ENCODE measurements around the gene ACP2.

Gene ACP2

DNA sequence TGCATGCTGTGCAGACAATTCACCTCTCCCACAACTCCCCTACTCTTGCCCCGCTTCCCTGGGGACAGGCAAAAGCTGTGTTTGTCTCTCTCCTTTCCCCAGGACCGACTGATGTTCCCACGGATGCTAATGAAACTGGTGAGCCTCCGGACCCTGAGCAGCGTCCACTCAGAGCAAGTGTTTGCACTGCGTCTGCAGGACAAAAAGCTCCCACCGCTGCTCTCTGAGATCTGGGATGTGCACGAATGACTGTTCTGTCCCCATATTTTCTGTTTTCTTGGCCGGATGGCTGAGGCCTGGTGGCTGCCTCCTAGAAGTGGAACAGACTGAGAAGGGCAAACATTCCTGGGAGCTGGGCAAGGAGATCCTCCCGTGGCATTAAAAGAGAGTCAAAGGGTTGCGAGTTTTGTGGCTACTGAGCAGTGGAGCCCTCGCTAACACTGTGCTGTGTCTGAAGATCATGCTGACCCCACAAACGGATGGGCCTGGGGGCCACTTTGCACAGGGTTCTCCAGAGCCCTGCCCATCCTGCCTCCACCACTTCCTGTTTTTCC lies 19.9 kb upstream of the ACP2 start:
- no peak for DNase-seq

DNA sequence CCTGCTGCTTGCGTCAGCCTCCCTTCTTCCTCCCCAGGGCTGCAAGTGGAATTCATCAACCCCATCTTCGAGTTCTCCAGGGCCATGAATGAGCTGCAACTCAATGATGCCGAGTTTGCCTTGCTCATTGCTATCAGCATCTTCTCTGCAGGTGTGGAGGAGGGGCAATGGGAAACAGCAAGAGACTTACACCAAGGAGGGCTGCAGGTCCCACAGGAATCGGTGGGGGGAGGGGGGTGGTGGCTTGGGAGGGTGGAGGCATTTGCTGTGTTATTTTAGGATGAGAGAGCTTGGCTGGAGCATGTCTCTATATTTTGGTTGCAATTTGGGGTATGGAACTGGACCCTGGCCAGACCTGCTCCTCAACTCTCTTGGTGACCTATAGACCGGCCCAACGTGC lies 19.3 kb upstream of the ACP2 start:
- no peak for DNase-seq

DNA sequence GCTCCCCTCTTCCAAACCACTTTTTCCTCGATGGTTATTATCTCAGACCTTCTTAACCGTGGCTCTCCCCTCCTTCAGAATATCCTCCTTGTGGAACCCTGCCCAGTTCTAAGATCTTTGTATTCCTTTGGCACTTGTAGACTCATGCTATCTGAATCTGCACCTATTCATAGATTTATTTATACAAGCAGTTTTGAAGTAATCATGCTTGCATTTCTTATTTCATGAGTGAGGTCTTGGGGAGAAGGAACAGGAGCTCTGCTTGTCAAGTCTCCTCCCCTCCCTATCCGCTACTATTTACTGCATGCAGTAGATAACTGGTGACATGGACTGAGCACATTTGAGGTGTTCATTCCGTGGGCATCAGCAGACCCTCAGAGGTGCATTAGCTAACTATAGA lies 15.9 kb upstream of the ACP2 start:
- DNase-seq: no peak

DNA sequence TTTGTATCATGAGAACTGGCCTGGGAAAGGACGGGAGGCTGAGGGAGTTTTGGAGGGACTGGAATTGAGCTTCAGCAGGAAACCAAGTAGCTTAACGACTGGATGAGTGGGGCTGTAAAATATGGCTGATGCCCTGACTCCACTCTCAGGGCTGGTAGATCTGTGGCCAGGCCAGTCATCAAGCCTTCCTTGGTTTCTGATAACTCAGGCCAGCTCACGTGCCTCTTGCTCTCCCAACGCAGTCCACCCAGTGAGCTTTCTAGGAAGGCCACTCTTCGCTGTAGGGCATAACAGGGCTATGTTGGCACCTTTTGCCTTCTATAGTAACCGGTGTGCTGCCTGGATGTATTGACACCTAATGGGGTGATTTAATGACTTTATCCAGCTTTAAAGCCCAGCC lies 15.5 kb upstream of the ACP2 start:
- DNase-seq: no peak

DNA sequence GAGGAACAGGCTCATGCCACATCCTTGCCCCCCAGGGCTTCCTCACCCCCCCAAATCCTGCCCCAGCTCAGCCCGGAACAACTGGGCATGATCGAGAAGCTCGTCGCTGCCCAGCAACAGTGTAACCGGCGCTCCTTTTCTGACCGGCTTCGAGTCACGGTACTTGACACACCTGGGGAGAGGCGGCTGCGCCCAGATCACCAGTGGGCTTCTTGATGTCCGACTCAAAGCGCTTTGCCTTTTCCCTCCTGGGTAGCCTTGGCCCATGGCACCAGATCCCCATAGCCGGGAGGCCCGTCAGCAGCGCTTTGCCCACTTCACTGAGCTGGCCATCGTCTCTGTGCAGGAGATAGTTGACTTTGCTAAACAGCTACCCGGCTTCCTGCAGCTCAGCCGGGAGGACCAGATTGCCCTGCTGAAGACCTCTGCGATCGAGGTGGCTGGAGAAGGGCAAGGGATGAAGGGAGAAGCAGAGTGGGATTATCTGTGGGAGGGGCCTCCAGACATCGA lies 12.7 kb upstream of the ACP2 start:
- no peak for DNase-seq

DNA sequence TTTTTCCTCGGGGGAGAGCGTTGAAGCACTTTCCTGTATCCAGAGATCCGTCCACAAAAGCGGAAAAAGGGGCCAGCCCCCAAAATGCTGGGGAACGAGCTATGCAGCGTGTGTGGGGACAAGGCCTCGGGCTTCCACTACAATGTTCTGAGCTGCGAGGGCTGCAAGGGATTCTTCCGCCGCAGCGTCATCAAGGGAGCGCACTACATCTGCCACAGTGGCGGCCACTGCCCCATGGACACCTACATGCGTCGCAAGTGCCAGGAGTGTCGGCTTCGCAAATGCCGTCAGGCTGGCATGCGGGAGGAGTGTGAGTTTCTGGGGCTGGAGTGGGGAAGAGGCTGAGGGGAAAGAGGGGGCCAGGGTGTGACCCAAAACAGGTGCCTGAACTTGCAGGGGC lies 11.8 kb upstream of the ACP2 start:
- DNase-seq: no peak

DNA sequence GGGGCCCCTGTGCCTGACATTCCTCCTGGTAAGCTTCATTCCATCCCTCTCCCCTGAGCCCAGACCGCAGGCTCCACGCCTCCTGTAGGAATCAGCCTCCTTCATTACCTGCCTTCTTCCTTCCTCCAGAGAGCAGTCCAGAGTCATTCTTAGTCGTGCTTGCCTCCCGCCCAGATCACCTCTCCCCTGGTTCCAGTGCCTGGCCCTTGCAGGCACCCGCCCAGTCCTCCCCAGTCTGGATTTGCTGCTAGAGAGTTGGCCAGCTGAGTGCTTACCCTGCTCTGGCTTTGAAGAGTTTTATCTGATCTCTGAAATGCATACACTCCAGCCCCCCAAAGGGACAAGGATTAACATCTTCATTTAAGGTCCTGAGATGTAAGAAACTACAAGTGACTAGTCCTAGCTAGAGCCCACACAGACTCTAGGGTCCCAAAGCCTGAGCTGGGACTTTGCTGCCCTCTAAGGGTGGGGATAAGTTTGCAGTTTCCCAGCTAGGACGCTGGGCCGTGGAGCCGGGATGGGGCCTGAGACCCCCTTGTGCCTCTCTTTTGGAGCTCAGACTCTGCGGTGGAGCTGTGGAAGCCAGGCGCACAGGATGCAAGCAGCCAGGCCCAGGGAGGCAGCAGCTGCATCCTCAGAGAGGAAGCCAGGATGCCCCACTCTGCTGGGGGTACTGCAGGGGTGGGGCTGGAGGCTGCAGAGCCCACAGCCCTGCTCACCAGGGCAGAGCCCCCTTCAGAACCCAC lies 10.8 kb upstream of the ACP2 start:
- peak; percentile 71 for DNase-seq

DNA sequence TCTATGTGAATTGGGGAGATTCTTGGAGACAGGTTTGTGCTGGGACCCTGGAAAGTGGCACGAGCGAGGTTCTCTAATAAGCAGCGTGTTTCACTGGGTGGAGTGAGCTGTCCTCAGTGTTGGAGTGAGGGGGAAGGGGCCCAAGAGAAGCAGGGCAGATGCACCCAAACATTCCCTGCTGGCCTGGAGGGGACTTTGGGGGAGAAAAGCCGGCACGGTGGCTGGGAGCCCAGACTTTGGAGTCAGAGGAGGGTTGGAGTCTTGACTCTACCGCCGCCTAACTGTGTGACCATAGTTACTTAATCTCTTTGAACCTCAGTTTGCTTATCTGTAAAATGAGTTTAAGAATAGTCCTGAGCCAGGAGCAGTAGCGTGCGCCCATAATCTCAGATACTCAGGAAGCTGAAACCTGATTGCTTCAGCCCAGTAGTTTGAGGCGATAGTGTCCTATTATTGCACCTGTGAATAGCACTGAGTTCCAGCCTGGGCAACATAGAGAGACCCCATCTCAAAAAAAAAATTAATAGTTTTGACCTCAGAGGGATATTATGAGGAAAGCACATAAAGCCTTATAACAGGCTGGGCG lies 9.8 kb upstream of the ACP2 start:
- DNase-seq: no peak

DNA sequence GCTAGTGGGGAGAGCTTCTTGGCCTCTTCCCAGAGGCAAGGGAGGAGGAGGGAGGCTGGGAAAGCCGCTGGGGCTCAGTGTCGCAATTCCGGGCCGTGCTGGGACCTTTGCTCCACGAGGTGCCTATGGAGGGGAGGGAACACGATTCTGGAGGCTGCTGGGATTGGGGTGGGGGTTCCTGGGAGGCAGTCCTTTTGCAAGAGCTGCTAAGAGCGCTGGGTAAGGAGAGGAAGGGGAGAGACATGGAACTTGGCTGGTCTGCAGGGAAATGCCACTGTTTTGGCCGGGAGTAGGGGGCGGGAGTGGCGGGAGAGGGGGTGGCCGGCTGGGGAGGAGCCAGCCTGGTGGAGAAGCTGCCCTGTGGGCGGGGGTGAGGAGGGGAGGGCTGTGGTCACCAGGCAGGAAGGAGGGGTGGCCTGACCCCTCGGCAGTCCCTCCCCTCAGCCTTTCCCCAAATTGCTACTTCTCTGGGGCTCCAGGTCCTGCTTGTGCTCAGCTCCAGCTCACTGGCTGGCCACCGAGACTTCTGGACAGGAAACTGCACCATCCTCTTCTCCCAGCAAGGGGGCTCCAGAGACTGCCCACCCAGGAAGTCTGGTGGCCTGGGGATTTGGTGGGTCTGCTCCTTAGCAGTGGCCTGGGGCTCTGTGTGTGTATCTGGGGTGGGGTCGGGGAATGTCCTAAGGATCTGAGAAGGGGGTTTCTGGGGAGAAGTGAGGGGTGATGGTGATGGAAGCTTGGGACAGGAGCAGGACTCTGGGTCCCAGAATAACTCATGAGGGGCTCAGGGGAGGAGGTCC lies 9.1 kb upstream of the ACP2 start, which contains the start of gene NR1H3:
TSS of gene NR1H3 (plus strand) at position 480 of the 800 bp plus-strand sequence. CDS start 1,221 bp downstream, outside the sequence.
- peak; percentile 84 for DNase-seq

DNA sequence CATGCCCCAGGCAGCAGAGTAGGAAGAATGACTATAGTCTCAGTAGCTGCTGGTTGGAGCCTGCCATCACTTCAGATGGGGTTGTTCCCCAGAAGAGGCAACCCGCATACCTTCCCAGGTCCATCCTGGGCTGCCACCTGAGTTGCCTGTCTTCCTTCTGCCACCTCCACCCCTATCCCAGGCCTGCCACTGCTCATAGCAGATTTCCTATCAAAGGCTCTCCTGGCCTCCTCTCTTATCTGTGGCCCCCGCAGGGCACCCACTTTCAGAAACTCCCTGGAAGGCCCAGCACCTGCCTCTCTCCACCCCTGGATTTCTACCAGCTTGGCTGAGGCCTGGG lies 8.5 kb upstream of the ACP2 start:
- DNase-seq: no peak

DNA sequence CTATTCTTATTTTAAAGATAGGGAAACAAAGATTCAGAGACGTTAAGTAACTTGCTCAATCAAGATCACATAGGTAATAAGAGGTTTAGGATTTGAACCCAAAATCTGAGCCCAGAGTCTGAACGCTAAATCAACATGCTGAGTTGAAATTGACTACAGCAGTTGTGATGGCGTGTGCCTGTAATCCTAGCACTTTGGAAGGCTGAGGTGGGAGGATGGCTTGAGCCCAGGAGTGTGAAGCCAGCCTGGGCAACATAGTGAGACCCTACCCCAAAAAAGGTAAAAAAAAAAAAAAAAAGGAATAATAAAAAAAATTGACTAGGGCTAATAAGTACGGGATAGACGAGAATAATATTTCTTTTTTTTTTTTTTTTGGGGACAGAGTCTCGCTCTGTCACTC lies 7.8 kb upstream of the ACP2 start:
- no peak for DNase-seq

DNA sequence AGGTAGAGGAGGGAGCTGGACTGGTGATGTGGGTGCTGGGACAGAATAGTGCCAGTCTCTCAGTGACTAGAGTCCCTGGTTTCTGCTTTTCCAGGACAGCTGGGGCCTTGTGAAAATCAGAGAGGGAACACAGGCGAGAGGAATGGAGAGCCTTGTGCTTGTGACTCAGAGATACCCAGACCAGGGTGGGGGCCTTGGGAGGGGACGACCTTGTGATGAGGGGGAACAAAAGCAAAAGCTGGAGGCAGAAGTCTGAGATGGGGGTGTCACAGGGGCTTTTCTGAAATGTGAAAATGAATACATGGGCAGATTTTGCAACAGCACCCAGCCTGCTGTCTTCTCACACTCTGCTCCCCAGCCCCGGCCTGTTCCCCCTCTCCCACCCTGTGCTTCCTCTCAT lies 5.8 kb upstream of the ACP2 start:
- DNase-seq: no peak

DNA sequence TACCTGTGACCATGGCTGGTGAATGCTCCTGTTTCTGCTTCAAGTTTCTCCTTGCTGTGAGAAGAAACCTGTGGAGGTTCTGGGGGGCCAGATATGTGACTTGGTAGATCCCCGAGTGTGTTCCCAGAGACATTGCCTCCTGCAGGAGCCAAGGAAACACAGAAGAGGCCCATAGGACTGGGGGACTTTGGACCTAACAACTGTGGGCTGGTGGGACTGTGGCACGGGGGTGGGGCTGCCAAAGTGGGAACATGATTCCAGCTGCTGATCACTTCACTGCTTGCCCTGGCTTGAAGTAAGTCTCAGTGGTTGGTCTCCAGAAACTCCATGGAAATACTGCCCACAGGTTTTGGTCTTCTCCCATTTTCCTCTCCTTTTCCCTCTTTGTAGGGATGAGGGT lies 5.0 kb upstream of the ACP2 start:
- DNase-seq: no peak

DNA sequence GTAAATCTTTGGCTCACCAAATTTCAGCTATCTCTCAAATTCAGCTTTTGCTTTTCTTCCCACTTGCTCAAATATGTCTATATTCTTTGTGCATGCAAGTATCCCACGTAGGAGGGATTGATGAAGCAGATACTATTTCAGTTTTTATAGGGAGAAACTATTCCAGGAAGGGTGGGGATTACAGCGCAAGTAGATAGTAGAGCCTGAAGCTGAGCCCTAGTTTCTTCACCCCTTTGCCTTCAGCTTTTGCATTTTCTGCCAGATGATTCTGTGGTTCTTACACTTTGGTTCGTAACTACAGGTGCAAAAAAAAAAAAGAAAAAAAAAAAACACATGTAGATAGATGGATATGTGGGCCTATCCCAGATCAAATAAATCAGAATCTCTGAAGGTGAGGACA lies 3.1 kb upstream of the ACP2 start:
- no peak for DNase-seq

DNA sequence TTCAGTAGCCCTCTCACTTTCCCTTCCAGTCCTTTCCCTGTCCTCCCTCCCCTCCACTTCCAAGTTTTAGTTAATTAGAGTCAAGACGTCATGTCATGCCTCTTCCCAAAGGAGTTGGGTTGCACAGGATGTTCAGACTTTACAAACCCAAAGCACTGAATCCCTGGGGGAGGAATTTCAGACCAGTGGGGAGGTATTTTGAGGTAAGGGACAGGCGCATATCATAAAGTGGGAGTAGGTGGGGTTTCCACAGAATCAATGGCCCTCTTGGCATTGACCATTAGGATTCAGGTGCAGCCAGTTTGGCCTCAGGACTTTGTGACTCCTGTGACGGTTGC lies 733 bp upstream of the ACP2 start:
- no peak for DNase-seq

DNA sequence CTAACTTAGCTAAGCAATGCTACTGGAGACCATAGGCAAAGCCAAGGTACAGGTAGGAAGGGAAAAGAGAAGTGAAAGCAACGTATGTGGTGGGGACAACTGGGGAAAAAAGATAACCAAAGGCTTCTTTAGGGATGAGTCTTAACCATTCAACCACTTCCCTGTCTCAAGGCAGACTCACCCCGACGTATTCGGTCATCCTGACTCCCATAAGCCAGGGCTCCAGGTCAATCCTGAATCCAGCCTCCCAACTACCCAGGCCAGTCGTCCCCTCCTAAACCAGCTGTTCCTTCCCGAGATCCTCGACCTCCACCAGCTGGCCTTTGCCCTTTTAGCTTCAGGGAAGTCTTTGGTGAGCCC lies 330 bp downstream of the ACP2 start:
- peak; percentile 81 for DNase-seq

DNA sequence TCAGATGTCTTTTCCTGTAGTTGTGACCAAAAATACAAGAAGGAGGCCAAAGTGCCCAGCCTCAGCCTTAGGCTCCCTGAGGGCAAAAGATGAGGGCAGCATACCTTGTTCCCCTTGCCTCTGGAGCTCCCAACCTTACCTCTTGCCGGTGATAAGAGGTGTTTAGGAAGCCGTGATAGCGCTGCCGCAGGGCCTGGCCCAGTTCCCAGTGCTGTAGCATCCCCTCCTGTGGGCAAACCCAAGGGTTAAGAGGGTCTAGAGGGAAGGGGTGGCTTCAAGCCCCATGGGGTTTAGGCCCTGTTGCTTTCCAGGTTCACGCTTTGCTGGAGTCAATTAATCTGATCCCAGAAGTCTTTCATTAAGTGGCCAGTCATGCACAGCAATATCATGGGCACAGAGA lies 1.1 kb downstream of the ACP2 start:
- DNase-seq: no peak

DNA sequence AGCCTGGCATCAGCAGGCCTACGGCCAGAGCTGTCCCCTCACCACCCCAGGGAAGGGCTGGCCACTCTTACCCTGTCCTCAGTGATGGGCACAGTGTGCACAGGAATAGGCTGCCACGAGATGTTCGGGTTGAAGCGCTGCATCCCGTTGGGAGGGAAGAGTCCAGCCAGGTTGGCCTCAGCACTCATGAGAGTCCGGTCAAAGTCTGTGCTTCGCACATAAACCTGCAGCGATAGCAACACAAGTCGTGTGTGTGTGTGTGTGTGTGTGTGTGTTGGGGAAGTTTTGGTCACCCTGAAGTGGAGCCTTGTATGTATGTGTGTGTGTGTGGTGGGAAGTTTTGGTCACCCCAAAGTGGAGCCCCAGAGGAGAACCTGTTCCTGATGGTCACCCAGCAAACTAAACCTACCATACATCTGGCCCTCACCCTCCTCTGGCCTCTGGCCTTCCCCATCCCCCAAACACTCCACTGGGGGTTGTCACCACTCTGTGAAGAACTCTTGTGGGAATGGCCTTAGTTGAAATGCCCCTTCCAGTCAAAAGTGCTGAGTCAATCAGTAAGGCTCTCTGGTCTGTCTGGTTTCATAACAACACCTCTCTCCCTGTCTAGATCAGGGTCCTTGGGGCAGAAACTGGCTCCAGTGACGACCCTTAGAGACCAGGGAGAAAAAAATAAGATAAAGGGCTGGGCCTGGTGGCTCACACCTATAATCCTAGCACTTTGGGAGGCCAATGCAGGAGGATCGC lies 2.8 kb downstream of the ACP2 start:
- no peak for DNase-seq

DNA sequence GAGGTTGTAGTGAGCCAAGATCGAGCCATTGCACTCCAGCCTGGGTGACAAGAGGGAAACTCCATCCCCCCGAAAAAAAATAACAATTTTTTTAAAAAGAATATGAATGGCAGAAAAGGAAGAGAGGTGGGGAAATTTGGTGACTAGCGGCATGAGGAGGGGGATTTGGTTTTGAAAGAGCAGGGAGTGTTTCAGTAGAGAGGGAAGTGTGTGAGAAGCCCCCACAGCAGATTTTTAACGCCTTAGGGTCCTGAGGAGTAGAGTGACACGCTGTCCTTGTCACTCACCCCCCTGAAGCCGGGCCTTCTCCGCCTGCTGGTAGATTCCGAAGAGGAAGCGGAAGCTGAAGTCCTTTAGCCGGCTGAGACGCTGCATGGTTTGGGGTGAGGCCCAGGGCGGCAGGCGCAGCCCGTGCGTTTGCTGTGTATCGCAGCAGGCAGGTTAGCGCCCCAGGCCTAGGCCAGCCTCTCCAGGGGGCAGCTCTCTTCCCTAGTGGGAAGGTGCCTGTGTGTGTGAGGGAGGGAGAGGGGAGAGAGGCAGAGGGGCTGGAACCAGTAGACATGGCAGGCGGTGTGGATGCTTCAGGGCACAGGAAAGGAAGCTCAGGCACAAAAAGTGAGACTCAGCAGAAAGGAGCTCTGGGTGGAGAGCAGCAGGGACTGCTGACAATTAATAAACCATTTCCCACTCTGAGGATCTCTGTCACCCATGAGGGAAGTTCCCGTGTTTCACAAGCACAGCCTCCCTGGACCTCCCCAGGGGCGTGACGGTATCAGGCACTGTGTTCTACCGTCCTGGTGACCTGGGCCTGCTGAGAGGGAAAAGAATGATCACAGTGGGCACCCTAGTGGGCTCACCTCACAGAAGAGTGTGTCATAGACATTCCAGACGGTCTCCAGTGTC lies 3.9 kb downstream of the ACP2 start:
- no peak for DNase-seq

DNA sequence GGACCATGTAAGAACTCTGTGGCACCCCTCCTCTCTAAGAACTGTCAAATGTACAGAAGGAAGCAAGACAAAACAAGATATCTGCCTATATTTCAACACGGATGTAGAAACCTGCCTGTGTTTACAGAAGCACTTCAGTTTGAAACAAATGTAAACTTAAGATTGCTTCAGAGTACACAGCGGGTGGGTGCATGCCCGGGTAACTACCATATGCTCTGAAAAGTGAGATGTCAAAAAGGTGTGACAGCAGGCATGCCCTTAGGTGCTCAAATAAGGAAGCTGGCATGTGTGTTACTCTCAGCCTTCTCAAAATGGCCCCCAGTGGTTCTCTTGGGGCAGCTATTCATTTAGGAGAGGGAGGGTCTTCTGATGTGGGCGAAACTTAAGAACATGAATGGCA lies 5.2 kb downstream of the ACP2 start:
- no peak for DNase-seq

DNA sequence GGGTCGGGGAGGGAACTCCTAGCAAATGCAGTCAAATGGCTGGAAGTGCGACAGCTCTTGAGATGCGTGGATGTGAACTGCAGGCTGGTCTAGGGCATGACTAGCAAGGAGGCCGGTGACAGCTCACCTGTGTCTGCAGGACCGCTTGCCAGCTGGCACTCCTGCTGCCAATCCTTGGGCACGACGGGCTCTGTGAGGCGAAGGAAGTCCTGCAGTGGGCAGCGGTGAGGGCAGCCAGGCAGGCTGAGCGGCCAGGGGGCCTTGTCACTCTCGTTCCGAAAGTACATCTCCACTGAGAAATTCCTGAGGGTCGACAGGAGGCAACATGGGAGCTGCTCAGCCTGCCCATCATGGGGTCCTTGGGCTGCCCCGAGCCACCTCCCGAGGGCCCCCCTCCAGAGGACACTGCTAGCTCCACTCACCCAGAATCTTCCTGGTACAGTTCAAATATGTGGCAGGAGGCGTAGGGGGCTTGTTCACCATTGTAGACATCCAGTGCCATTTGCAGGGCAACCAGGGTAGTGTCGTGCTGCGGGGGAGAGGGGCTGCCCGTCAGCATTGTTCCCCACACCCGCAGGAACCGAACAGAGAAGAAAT lies 5.9 kb downstream of the ACP2 start:
- DNase-seq: no peak

DNA sequence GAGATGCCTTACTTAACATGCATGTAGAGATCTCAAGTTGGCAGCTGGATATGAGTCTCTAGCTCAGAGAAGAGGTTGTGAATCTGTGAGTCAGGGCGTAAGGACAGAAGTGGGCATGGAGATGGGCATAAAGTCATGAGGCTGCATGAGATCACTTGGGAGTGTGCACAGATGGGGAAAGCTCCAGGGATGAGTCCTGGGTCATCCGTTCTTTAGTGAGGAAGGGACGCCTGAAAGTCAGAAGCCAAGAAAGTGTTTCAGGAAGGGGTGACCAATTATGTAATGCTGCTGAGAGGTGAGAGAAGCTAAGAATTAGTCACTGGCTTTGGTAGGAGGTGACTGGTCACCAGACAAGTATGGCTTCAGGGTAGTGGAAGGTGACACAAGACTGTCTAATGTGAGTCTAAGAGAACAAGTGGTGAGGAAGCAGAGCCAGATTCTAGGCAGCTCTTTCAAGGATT lies 6.7 kb downstream of the ACP2 start:
- no peak for DNase-seq
